Tibial artery (tissue), 4 donors: Measurements from ENCODE around the gene IGSF10.

Experiments used
- DNase-seq, 2 donors: peaks; one replicate each; pipeline ENCODE4 v3.0.0-alpha.2; 2019
- H3K27ac ChIP-seq, 2 donors: fragments of 200-600 bp; sonication (generic) in 1 of 2; 1 replicate in 1 of 2; 2 replicates in 1 of 2; pipeline ENCODE4 v1.5.1; 2018 to 2019; ENCODE audit warnings: mild to moderate bottlenecking in 1 of 2
- H3K27me3 ChIP-seq, 2 donors: fragments of 200-600 bp; sonication (generic) in 1 of 2; one replicate each; pipeline versions ENCODE4 v1.5.1 to v1.6.0; 2016 to 2019
- H3K36me3 ChIP-seq, 3 donors: fragments of 200-600 bp; sonication (generic) in 2 of 3; one replicate each; pipeline ENCODE4 v1.5.1; 2016 to 2019; ENCODE audit warnings: mild to moderate bottlenecking in 2 of 3
- H3K4me1 ChIP-seq, 4 donors: fragments of 200-600 bp; sonication (generic) in 2 of 4; 1 replicate in 3 of 4; 2 replicates in 1 of 4; pipeline ENCODE4 v1.5.1; 2016 to 2019
- H3K4me3 ChIP-seq, 2 donors: fragments of 200-600 bp; sonication (generic) in 1 of 2; 1 replicate in 1 of 2; 2 replicates in 1 of 2; pipeline ENCODE4 v1.5.1; 2018 to 2019; ENCODE audit warnings: mild to moderate bottlenecking in 2 of 2
- H3K9me3 ChIP-seq, 3 donors: fragments of 200-600 bp; sonication (generic) in 1 of 3; one replicate each; pipeline ENCODE4 v1.5.1; 2016 to 2019
- CTCF ChIP-seq, 2 experiments: fragments of 200-600 bp in 1 of 2; fragments of 450-650 bp in 1 of 2; IDR thresholded peaks; one replicate each; pipeline ENCODE4 v1.5.1; 2017 to 2019; ENCODE audit warnings: antibody characterized with exemption in 2 of 2, mild to moderate bottlenecking in 1 of 2, moderate library complexity in 1 of 2
- intact Hi-C: fragments of 100-400 bp; cut with DNase I; formaldehyde crosslinking; loops from one replicate; pipeline ENCODE4 v1.15.0; 2023; ENCODE audit warnings: low total_unique reads

IGSF10 gene

DNA sequence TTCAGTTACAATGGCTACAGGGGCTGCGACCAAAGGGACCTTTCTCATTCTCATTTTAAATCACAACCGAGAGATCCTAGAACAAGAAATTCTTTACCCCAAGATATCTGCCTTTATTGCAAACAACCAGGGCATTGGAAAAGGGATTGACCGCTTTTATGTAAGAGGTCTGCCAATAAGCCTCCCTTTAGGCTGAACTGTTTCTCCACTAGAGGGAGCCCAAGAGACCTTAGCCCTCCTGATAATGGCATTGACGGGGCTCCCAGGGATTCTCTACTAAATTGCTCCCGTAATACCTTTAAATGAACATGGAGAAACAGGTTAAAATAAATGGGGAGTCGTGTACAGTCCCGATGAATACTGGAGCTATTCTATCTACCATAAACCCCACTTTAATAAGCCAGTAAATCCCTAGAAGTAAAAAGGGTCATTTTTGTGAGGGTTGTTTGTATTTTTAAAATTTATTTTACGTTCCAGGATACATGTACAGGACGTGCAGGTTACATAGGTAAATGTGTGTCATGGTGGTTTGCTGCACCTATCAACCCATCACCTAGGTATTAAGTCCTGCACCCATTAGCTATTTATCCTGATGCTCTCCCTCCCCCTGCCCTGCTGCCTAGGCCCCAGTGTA lies 7.5 kb upstream of the IGSF10 start:
- TF ChIP-seq CTCF (IDR thresholded peaks at IDR 0.05) = peak; percentile 55 to 77
- Histone ChIP-seq H3K27me3 (no peaks in the 10 kb centered on the region), H3K4me3 (no peak overlapping the region), H3K36me3 (no peaks in the 10 kb centered on the region), H3K27ac (no peak overlapping the region), H3K4me1 (no peaks in the 10 kb centered on the region), H3K9me3 (no peaks in the 10 kb centered on the region)
- peak in 1 of 2 donors; percentile 30 for DNase-seq
- intact Hi-C loops = no loop called here

DNA sequence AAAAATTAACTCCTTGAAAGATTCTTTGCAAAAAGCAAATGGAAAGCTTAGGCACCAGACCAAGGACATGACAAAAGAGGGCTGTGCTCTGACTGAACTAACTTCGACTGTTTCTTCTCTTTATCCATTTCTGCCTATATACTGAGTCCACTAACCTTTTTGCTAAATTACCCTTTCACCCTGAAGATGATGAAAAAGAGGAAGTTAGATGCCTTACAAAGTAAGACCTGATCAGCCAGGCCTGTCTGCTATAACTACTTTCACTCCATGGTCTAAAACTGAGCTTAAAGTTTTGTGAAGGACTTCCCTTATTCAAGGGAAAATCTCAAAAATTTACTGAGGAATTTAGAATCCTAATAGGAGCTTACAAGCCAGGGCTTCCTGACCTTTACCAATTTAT lies 6.2 kb upstream of the IGSF10 start:
- no peak for DNase-seq
- Histone ChIP-seq H3K4me3 (no peak overlapping the region), H3K27me3 (peaks cover 0 to 3% of the 10 kb centered on the region in 2 donors), H3K4me1 (no peaks in the 10 kb centered on the region), H3K9me3 (no peaks in the 10 kb centered on the region), H3K36me3 (no peaks in the 10 kb centered on the region), H3K27ac (no peak overlapping the region)
- TF ChIP-seq CTCF (IDR thresholded peaks at IDR 0.05) = no peak
- intact Hi-C loops = no loop called here

DNA sequence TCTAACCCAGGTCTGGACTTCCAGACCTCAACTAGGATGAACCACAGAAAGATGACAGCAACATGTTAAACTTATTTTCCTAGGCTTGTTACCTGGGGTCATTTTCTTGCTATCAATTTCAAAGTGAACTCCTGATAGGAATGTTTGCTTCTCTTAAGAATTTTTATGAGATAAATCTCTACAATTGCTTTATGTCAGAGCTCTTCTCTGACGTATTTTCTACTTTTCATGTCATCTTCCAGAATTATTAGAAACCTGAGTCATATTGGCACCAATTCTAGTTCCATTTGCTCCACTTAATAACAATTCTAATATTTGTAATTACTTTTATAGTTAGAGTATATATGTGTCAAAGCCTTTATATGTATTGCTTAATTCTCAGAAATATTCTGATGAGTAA lies 2.1 kb upstream of the IGSF10 start:
- no peak for TF ChIP-seq CTCF (IDR thresholded peaks at IDR 0.05)
- Histone ChIP-seq H3K27ac (no peak overlapping the region), H3K4me1 (peaks cover 0 to 9% (median 4%) of the 10 kb centered on the region in 4 donors), H3K4me3 (no peak overlapping the region), H3K27me3 (peaks cover 0 to 10% of the 10 kb centered on the region in 2 donors), H3K9me3 (no peaks in the 10 kb centered on the region), H3K36me3 (no peaks in the 10 kb centered on the region)
- DNase-seq = no peak
- intact Hi-C loops = no loop called here

- no peak overlapping the region for H3K4me3 ChIP-seq
- DNase-seq = no peak
- peaks cover 0 to 9% (median 4%) of the 10 kb centered on the region in 4 donors for H3K4me1 ChIP-seq
- peaks cover 0 to 10% of the 10 kb centered on the region in 2 donors for H3K27me3 ChIP-seq
- TF ChIP-seq CTCF (IDR thresholded peaks at IDR 0.05) = no peak
- intact Hi-C loops = no loop called here
- H3K27ac ChIP-seq = no peak overlapping the region
- H3K9me3 ChIP-seq = no peaks in the 10 kb centered on the region
- no peaks in the 10 kb centered on the region for H3K36me3 ChIP-seq
Observed at GRCh38 chr3:151462278-151462780, 1.5 kb upstream of the IGSF10 start.

GRCh38 chr3:151460228-151460627 lies 633 bp downstream of the IGSF10 start:
- Histone ChIP-seq H3K4me1 (peaks cover 0 to 9% (median 4%) of the 10 kb centered on the region in 4 donors), H3K27me3 (peaks cover 0 to 10% of the 10 kb centered on the region in 2 donors), H3K9me3 (no peaks in the 10 kb centered on the region), H3K27ac (no peak overlapping the region), H3K4me3 (peak overlapping the region in 1 of 2 donors; percentile 49), H3K36me3 (no peaks in the 10 kb centered on the region)
- TF ChIP-seq CTCF (IDR thresholded peaks at IDR 0.05) = no peak
- intact Hi-C loops = no loop called here
- DNase-seq = no peak
